SU-DHL-6 (cell line): ENCODE data around the gene STX7.

Experiments
- H2AFZ ChIP-seq: fragments of 200-600 bp; sonication (generic); 2 replicates; pipeline ENCODE4 v1.6.1; 2014; ENCODE audit warnings: low read depth, mild to moderate bottlenecking, moderate library complexity, mixed read lengths, antibody characterized with exemption, low read length; ENCODE audit not compliant: severe bottlenecking
- H3F3A ChIP-seq: fragments of 200-600 bp; shearing (Covaris generic); 2 replicates; pipeline ENCODE4 v1.6.0; 2016; ENCODE audit warnings: antibody characterized with exemption, mild to moderate bottlenecking; ENCODE audit not compliant: insufficient read depth
- H3K27ac ChIP-seq: fragments of 200-600 bp; sonication (generic); 2 replicates; pipeline ENCODE4 v1.5.1; 2016; ENCODE audit warnings: low read depth, mild to moderate bottlenecking, low read length, moderate library complexity, mixed read lengths
- H3K27me3 ChIP-seq: fragments of 200-600 bp; sonication (generic), shearing (Covaris generic); 2 replicates; pipeline ENCODE4 v1.6.0; 2014; ENCODE audit warnings: mild to moderate bottlenecking, low read length
- H3K36me3 ChIP-seq: fragments of 200-600 bp; sonication (generic); 2 replicates; pipeline ENCODE4 v1.6.1; 2014; ENCODE audit warnings: mild to moderate bottlenecking, low read length, mixed read lengths
- H3K4me2 ChIP-seq: fragments of 300-600, 200-600 bp; shearing (Covaris generic), sonication (generic); 2 replicates; pipeline ENCODE4 v1.6.0; 2014; ENCODE audit warnings: low read length, low read depth, mild to moderate bottlenecking; ENCODE audit not compliant: poor library complexity, severe bottlenecking
- H3K4me3 ChIP-seq: fragments of 200-600 bp; sonication (generic); 2 replicates; pipeline ENCODE4 v1.5.1; 2014; ENCODE audit warnings: antibody characterized with exemption, low read length, mild to moderate bottlenecking, mixed read lengths; ENCODE audit not compliant: insufficient read depth, poor library complexity, severe bottlenecking
- H3K79me2 ChIP-seq: fragments of 200-600 bp; sonication (generic); 2 replicates; pipeline ENCODE4 v1.6.1; 2014; ENCODE audit warnings: mild to moderate bottlenecking, low read length, moderate library complexity; ENCODE audit not compliant: insufficient read depth
- H3K9ac ChIP-seq: fragments of 200-600 bp; sonication (generic); 2 replicates; pipeline ENCODE4 v1.7.0; 2014; ENCODE audit warnings: mild to moderate bottlenecking, low read length
- H3K9me2 ChIP-seq: fragments of 200-600 bp; sonication (generic); replicated peaks from 2 replicates; pipeline ENCODE4 v1.6.1; 2014; ENCODE audit warnings: low read length; ENCODE audit not compliant: insufficient read depth
- H3K9me3 ChIP-seq: fragments of 200-600 bp; sonication (generic); 2 replicates; pipeline ENCODE4 v1.6.1; 2014; ENCODE audit warnings: low read length, mixed read lengths; ENCODE audit not compliant: insufficient read depth
- H4K20me1 ChIP-seq: fragments of 200-600 bp; sonication (generic); 2 replicates; pipeline ENCODE4 v1.6.1; 2014; ENCODE audit warnings: low read depth, mild to moderate bottlenecking, antibody characterized with exemption, low read length, moderate library complexity, mixed read lengths
- EZH2phosphoT487 ChIP-seq: fragments of 200-600 bp; sonication (generic), shearing (Covaris generic); conservative IDR thresholded peaks from 2 replicates; pipeline ENCODE4 v1.6.1; 2018; ENCODE audit warnings: mild to moderate bottlenecking, antibody characterized with exemption, low read length, moderate library complexity, mixed read lengths
- TF ChIP-seq, protein P1 (sequence below): fragments of 200-600 bp; sonication (generic); IDR thresholded peaks from one replicate; pipeline ENCODE4 v1.5.1; 2017; ENCODE audit warnings: antibody characterized with exemption, mild to moderate bottlenecking, low read length, moderate library complexity; ENCODE audit not compliant: insufficient read depth, poor library complexity, severe bottlenecking

Gene STX7

DNA sequence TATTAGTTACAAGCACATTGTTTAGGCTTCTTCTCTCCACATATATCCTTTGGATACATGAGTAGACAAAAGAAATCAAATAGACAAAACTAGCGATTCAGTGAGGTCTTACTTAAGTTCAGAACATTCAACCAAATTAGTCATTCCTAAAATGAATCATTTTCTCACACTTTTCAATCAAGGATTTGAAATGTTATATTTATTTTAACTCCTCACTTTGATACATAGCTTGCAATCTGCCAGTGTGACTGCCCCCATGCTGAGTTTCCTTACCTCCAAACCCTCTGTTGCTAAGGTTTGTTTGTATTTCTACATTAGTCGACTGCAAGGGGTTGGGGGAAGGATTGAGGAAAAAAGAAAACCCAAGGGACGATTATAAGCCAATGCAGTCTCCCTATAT, 108.2 kb downstream of the STX7 start:
- no peak overlapping the region for H3K27ac ChIP-seq
- H3K4me3 ChIP-seq: no peak overlapping the region
- H3K9me2 ChIP-seq: no peaks in the 10 kb centered on the region
- no peaks in the 10 kb centered on the region for H3K9me3 ChIP-seq
- H3K36me3 ChIP-seq: no peaks in the 10 kb centered on the region
- 0 out of 2 replicates have a peak, but pooled peaks cover 4% of the 10 kb centered on the region for H3F3A ChIP-seq
- no peak overlapping the region for H3K4me2 ChIP-seq
- H3K9ac ChIP-seq: no peak overlapping the region
- no peaks in the 10 kb centered on the region for H4K20me1 ChIP-seq
- H2AFZ ChIP-seq: no peak overlapping the region
- TF ChIP-seq, protein P1, sequence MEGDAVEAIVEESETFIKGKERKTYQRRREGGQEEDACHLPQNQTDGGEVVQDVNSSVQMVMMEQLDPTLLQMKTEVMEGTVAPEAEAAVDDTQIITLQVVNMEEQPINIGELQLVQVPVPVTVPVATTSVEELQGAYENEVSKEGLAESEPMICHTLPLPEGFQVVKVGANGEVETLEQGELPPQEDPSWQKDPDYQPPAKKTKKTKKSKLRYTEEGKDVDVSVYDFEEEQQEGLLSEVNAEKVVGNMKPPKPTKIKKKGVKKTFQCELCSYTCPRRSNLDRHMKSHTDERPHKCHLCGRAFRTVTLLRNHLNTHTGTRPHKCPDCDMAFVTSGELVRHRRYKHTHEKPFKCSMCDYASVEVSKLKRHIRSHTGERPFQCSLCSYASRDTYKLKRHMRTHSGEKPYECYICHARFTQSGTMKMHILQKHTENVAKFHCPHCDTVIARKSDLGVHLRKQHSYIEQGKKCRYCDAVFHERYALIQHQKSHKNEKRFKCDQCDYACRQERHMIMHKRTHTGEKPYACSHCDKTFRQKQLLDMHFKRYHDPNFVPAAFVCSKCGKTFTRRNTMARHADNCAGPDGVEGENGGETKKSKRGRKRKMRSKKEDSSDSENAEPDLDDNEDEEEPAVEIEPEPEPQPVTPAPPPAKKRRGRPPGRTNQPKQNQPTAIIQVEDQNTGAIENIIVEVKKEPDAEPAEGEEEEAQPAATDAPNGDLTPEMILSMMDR: no peak
- TF ChIP-seq EZH2phosphoT487: no peak
- no peaks in the 10 kb centered on the region for H3K79me2 ChIP-seq
- H3K27me3 ChIP-seq: no peaks in the 10 kb centered on the region

DNA sequence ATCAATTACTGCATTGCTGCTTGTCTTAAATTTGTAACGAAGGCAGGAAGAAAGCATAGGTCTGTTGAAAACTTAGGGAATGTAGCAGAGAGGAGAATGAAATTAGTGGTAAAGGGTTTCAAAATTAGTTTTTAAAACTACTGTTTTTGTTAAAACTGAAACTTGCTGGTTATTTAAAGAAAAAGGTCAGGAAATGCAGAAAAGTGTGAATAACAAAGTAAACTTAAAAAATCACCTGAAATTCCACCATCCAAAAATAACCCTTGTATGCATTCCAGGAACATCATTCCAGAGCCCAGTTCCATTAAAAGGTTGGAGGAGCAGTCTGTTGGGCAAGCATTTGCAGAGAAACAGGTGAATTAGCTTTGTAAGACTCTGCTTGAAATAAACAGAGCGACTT, 108.6 kb downstream of the STX7 start:
- Histone ChIP-seq H3K9ac (no peak overlapping the region), H3K4me2 (no peak overlapping the region), H3K27me3 (no peaks in the 10 kb centered on the region), H4K20me1 (no peaks in the 10 kb centered on the region), H3K9me2 (no peaks in the 10 kb centered on the region), H3K9me3 (no peaks in the 10 kb centered on the region), H3K27ac (no peak overlapping the region), H3K79me2 (no peaks in the 10 kb centered on the region), H3K36me3 (no peaks in the 10 kb centered on the region), H2AFZ (no peak overlapping the region), H3F3A (0 out of 2 replicates have a peak, but pooled peaks cover 4% of the 10 kb centered on the region), H3K4me3 (no peak overlapping the region)
- TF ChIP-seq EZH2phosphoT487: no peak

DNA sequence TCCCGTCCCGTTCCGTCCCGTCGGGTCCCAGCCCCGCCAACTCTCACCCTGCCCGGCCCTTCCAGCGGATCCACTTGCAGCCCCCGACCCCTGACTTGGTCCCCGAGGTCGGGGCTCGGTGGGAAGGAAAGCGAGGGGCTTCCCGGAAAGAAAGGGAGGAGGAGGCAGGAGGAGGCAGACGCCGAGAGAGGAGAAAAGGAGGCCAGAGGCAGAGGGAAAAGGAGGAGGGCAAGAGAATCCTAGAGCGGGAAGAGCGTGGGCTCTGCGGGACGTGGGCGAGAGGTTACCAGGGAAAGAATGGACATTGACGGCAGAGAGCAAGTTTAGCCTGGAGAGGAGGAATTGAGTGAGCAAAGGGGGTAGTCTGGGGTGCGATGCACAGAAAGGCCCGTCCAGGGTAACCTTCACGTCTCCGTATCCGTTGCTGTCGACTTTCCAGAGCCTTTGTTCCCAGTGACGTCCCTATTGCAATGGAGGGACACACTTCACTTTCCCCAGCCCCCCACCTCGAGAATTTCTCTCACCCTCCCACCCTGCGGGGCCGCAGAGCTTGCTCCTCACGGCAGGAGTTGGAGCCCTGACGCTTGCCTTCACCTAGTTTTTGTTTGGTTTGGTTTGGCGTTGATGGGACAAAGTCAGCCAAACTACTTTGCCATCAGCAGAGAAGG, 111.2 kb downstream of the STX7 start:
- Histone ChIP-seq H3F3A (0 out of 2 replicates have a peak, but pooled peaks cover 4% of the 10 kb centered on the region), H3K9me2 (no peaks in the 10 kb centered on the region), H3K9ac (peak overlapping the region; percentile 66), H3K79me2 (no peaks in the 10 kb centered on the region), H3K27ac (no peak overlapping the region), H2AFZ (peak overlapping the region; percentile 64), H3K9me3 (no peaks in the 10 kb centered on the region), H3K36me3 (no peaks in the 10 kb centered on the region), H3K4me3 (peak overlapping the region; percentile 65), H3K4me2 (peak overlapping the region; percentile 69), H4K20me1 (no peaks in the 10 kb centered on the region), H3K27me3 (no peaks in the 10 kb centered on the region)
- TF ChIP-seq, protein P1: no peak
- TF ChIP-seq EZH2phosphoT487: no peak

DNA sequence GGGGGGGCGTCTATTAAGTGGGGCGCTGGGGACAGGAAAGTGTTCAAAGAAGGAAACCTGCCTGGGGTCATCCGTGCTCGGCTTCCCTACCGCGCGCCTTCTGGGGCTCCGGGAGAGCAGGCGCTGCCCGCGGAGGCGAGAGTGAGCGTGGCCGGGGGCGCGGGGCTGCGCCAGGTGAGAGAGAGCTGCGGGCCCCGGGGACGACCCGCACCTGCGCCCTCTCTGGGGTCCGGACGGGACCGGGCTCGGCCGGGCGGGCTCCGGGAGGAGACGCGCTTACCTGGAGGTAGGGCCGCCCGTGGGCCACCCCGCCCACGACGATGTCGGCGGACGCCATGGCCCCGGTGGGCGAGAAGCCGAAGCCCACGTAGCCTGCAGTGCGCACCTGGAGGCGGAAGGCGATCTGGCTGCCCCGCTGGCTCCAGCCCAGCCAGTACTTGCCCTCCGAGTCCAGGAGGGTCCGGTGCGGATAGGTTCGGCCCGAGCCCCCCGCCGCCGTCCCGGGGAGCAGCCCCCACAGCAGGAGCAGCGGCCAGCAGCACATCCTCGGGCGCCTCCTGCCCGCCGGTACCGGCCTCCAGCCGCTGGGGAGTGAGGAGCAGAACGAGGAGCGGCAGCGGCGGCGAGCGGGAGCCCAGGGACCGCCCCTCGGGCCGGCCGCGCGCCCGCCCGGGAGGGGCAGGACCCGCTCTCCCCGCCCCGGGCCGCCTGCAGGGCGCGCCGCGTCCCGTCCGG, 111.9 kb downstream of the STX7 start, which contains the start of gene MOXD1:
MOXD1 (minus strand) TSS at position 593 of the 735 bp plus-strand sequence; CDS start at position 544, 49 bp downstream.
- Histone ChIP-seq H3K36me3 (no peaks in the 10 kb centered on the region), H3K79me2 (no peaks in the 10 kb centered on the region), H3K4me2 (peak within 1 kb of the TSS; percentile 69), H4K20me1 (no peaks in the 10 kb centered on the region), H2AFZ (peak within 1 kb of the TSS; percentile 97), H3K27me3 (no peaks in the 10 kb centered on the region), H3K27ac (no peak within 1 kb of the TSS), H3F3A (0 out of 2 replicates have a peak, but pooled peaks cover 4% of the 10 kb centered on the region), H3K9ac (peak within 1 kb of the TSS; percentile 66), H3K4me3 (peak within 1 kb of the TSS; percentile 65), H3K9me3 (no peaks in the 10 kb centered on the region), H3K9me2 (no peaks in the 10 kb centered on the region)
- TF ChIP-seq, protein P1: peak; percentile 11
- TF ChIP-seq EZH2phosphoT487: 0 out of 2 replicates have a peak, but pooled peaks have one; percentile 36
